Ishikawa (cell line): Measurements from ENCODE around the gene RUNX1.

Source experiments
- CEBPB ChIP-seq: IDR thresholded peaks from 2 replicates; pipeline ENCODE4 v1.6.1; 2012
- CREB1 ChIP-seq: IDR thresholded peaks from 2 replicates; pipeline ENCODE4 v1.6.1; 2012; ENCODE audit warnings: low read depth
- EGR1 ChIP-seq: IDR thresholded peaks from 2 replicates; pipeline ENCODE4 v1.6.1; 2012
- EP300 ChIP-seq: IDR thresholded peaks from 2 replicates; pipeline ENCODE4 v1.6.1; 2012; ENCODE audit warnings: borderline replicate concordance
- FOXM1 ChIP-seq: IDR thresholded peaks from 2 replicates; pipeline ENCODE4 v1.6.1; 2012; ENCODE audit warnings: low read depth, borderline replicate concordance
- NFIC ChIP-seq: IDR thresholded peaks from 2 replicates; pipeline ENCODE4 v1.6.1; 2012
- RAD21 ChIP-seq: IDR thresholded peaks from 2 replicates; pipeline ENCODE4 v1.6.1; 2012; ENCODE audit warnings: low read depth
- REST ChIP-seq: IDR thresholded peaks from 2 replicates; pipeline ENCODE4 v1.6.1; 2012; ENCODE audit warnings: low read depth, mild to moderate bottlenecking
- TAF1 ChIP-seq: IDR thresholded peaks from 2 replicates; pipeline ENCODE4 v1.6.1; 2012; ENCODE audit warnings: low read depth, mild to moderate bottlenecking
- TCF12 ChIP-seq: IDR thresholded peaks from 2 replicates; pipeline ENCODE4 v1.6.1; 2012; ENCODE audit warnings: low read depth
- TEAD4 ChIP-seq: IDR thresholded peaks from 2 replicates; pipeline ENCODE4 v1.6.1; 2012
- USF1 ChIP-seq: IDR thresholded peaks from 2 replicates; pipeline ENCODE4 v1.6.1; 2012
- YY1 ChIP-seq: IDR thresholded peaks from 2 replicates; pipeline ENCODE4 v1.6.1; 2012; ENCODE audit warnings: low read depth
- ZBTB7A ChIP-seq: IDR thresholded peaks from 2 replicates; pipeline ENCODE4 v1.6.1; 2012; ENCODE audit warnings: low read depth
- TF ChIP-seq, protein P1 (sequence below): IDR thresholded peaks from 2 replicates; pipeline ENCODE4 v1.6.1; 2012

RUNX1 gene

GRCh38 chr21:35083246-35083645 lies 34.1 kb upstream of the RUNX1 start:
- TF ChIP-seq TEAD4, result no peak
- TF ChIP-seq YY1, result no peak
- no peak for TF ChIP-seq CEBPB
- TF ChIP-seq EP300, result no peak
- TF ChIP-seq EGR1, result no peak
- no peak for TF ChIP-seq FOXM1
- no peak for TF ChIP-seq NFIC
- TF ChIP-seq TCF12, result no peak
- no peak for TF ChIP-seq RAD21
- TF ChIP-seq TAF1, result no peak
- no peak for TF ChIP-seq REST
- TF ChIP-seq ZBTB7A, result no peak
- TF ChIP-seq, protein P1, sequence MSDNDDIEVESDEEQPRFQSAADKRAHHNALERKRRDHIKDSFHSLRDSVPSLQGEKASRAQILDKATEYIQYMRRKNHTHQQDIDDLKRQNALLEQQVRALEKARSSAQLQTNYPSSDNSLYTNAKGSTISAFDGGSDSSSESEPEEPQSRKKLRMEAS, result no peak
- TF ChIP-seq CREB1, result no peak
- TF ChIP-seq USF1, result no peak

DNA sequence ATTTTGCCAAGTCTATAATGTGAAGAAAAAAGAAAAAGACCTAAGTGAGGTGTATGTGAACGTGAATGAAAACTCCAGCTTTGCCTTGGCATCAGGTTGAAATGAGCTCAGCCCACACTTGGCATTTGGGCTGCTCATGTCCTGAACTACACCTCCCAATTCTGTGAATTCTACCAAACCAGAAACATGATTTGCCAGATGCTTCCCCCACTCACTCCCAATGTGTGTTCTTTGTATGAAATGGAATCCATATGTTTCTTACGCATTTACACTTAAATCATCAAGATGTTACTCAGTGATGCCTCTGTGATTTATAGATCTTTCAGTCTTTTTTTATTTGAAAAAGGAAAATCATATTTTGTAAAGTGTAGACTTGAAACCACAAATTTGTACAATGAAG lies 32.8 kb upstream of the RUNX1 start:
- no peak for TF ChIP-seq REST
- no peak for TF ChIP-seq ZBTB7A
- no peak for TF ChIP-seq YY1
- no peak for TF ChIP-seq CEBPB
- TF ChIP-seq TAF1, result no peak
- no peak for TF ChIP-seq TEAD4
- TF ChIP-seq EGR1, result no peak
- no peak for TF ChIP-seq NFIC
- no peak for TF ChIP-seq USF1
- TF ChIP-seq TCF12, result no peak
- no peak for TF ChIP-seq FOXM1
- TF ChIP-seq, protein P1, result no peak
- TF ChIP-seq EP300, result no peak
- no peak for TF ChIP-seq CREB1
- no peak for TF ChIP-seq RAD21

DNA sequence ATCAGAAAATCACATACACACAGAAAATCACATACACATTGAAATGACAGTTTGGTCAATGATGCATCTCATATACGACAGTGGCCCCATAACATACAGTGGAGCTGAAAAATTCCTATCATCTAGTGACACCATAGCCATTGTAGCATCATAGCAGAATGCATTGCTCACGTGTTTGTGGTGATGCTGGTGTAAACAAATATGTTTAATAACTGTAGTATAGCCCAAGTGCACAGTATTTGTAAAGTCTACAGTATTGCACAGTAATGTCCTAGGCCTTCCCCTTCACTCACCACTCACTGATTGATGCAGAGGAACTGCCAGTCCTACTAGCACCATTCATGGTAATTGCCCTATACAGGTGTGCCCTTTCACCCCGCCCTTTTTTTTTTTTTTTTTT lies 30.1 kb upstream of the RUNX1 start:
- TF ChIP-seq FOXM1 (no peak), EGR1 (no peak), REST (no peak), CEBPB (no peak), USF1 (no peak), ZBTB7A (no peak), TEAD4 (no peak), EP300 (no peak), TAF1 (no peak)
- TF ChIP-seq, protein P1, result no peak

GRCh38 chr21:35077975-35078374 lies 28.9 kb upstream of the RUNX1 start:
- no peak for TF ChIP-seq CEBPB
- no peak for TF ChIP-seq NFIC
- no peak for TF ChIP-seq TEAD4
- TF ChIP-seq REST, result no peak
- TF ChIP-seq CREB1, result no peak
